ENCODE measurements around the gene ITGB3.

The ITGB3 gene

GRCh38 chr17:47275245-47275984, 21.8 kb downstream of the ITGB3 start:
- no peak for TF ChIP-seq CTCF (IDR thresholded peaks at IDR 0.05; ENCODE audit: extremely low read depth, missing control alignments)
- no peak for DNase-seq (ENCODE audit: low spot score)

- no peak for DNase-seq (ENCODE audit: low spot score)
- no peak for TF ChIP-seq CTCF (IDR thresholded peaks at IDR 0.05; ENCODE audit: extremely low read depth, missing control alignments)
Measured at GRCh38 chr17:47276444-47276843, 22.8 kb downstream of the ITGB3 start.

GRCh38 chr17:47276868-47277267, 23.2 kb downstream of the ITGB3 start:
- no peak for TF ChIP-seq CTCF (IDR thresholded peaks at IDR 0.05; ENCODE audit: extremely low read depth, missing control alignments)
- no peak for DNase-seq (ENCODE audit: low spot score)

- no peak for TF ChIP-seq CTCF (IDR thresholded peaks at IDR 0.05; ENCODE audit: extremely low read depth, missing control alignments)
- DNase-seq (ENCODE audit: low spot score): no peak
Measured at GRCh38 chr17:47277921-47278320, 24.3 kb downstream of the ITGB3 start.

- DNase-seq (ENCODE audit: low spot score): no peak
Measured at GRCh38 chr17:47278561-47278960, 24.9 kb downstream of the ITGB3 start.

GRCh38 chr17:47279062-47279801, 25.6 kb downstream of the ITGB3 start:
- no peak for TF ChIP-seq CTCF (IDR thresholded peaks at IDR 0.05; ENCODE audit: extremely low read depth, missing control alignments)
- peak; percentile 80 for DNase-seq (ENCODE audit: low spot score)

More at GRCh38 chr17:47278561-47278960, 24.9 kb downstream of the ITGB3 start:
- no peak for TF ChIP-seq CTCF (IDR thresholded peaks at IDR 0.05; ENCODE audit: extremely low read depth, missing control alignments)

- no peak for DNase-seq (ENCODE audit: low spot score)
- TF ChIP-seq CTCF (IDR thresholded peaks at IDR 0.05; ENCODE audit: extremely low read depth, missing control alignments): no peak
Measured at GRCh38 chr17:47280072-47280811, 26.6 kb downstream of the ITGB3 start.

Data from GM20000 (cell line).